ENCODE measurements around the gene KCNK5.

The KCNK5 gene, protein sequence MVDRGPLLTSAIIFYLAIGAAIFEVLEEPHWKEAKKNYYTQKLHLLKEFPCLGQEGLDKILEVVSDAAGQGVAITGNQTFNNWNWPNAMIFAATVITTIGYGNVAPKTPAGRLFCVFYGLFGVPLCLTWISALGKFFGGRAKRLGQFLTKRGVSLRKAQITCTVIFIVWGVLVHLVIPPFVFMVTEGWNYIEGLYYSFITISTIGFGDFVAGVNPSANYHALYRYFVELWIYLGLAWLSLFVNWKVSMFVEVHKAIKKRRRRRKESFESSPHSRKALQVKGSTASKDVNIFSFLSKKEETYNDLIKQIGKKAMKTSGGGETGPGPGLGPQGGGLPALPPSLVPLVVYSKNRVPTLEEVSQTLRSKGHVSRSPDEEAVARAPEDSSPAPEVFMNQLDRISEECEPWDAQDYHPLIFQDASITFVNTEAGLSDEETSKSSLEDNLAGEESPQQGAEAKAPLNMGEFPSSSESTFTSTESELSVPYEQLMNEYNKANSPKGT

DNA sequence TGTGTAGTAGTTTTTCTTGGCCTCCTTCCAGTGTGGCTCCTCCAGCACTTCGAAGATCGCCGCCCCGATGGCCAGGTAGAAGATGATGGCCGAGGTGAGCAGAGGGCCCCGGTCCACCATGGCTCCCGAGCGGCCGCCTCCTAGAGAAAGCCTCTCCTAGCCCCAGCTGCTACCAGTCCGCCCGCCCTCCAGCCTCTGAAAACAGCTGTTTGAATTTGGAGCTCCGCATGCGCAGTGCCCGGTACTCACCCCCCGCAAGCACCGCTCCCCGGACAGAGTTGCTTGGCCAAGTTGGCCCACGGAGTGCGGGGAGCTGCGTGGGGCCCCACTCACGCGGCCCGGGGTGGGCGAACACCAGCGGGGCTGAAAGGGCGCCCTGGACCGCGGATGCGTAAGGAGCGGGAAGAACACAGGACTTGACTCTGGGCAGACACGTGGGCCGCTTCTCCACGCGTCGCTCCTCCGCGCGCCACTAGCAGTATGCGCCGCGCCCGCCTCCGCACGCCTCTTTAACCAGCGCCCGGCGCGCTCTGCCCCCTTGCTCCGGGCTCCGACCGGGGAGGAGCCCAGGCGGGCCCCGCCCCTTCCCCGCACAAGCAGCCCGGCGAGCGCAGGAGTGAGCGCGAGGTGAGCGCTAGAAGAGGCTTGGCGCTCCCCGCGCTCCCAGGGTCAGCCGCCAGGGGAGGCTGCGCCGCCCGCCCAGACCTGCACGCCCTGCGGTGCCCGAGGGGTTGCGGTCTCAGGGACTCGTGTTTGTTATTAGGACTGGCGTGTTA is at the start of gene KCNK5:
Gene KCNK5 (minus strand): TSS at position 484 of the 776 bp plus-strand sequence. CDS start 364 bp downstream, at position 120.
- Histone ChIP-seq H3K27me3 (ENCODE audit: control insufficient read depth, insufficient read depth, low read length) (no peaks in the 10 kb centered on the region), H3K9ac (ENCODE audit: low read length) (peak within 1 kb of the TSS; percentile 73), H3K27ac (ENCODE audit: low read length) (no peak within 1 kb of the TSS), H3K4me1 (ENCODE audit: control insufficient read depth, low read depth, low read length) (peaks cover 62% of the 10 kb centered on the region), H3K36me3 (ENCODE audit: control insufficient read depth, low read depth, low read length) (peaks cover 3% of the 10 kb centered on the region), H3K4me3 (ENCODE audit: low read length) (peak within 1 kb of the TSS; percentile 70), H3K9me3 (ENCODE audit: control insufficient read depth, low read depth, low read length) (no peaks in the 10 kb centered on the region)

- Histone ChIP-seq H3K27me3 (ENCODE audit: control insufficient read depth, insufficient read depth, low read length) (no peaks in the 10 kb centered on the region), H3K4me1 (ENCODE audit: control insufficient read depth, low read depth, low read length) (peaks cover 14% of the 10 kb centered on the region), H3K27ac (ENCODE audit: low read length) (no peak overlapping the region), H3K36me3 (ENCODE audit: control insufficient read depth, low read depth, low read length) (no peaks in the 10 kb centered on the region), H3K9ac (ENCODE audit: low read length) (no peak overlapping the region), H3K4me3 (ENCODE audit: low read length) (no peak overlapping the region), H3K9me3 (ENCODE audit: control insufficient read depth, low read depth, low read length) (no peaks in the 10 kb centered on the region)
These were observed 47.2 kb upstream of the KCNK5 start for GRCh38 chr6:39276379-39276995.

GRCh38 chr6:39274903-39275302 is 45.6 kb upstream of the KCNK5 start:
- Histone ChIP-seq H3K4me3 (ENCODE audit: low read length) (no peak overlapping the region), H3K27me3 (ENCODE audit: control insufficient read depth, insufficient read depth, low read length) (no peaks in the 10 kb centered on the region), H3K27ac (ENCODE audit: low read length) (no peak overlapping the region), H3K4me1 (ENCODE audit: control insufficient read depth, low read depth, low read length) (peaks cover 14% of the 10 kb centered on the region), H3K9ac (ENCODE audit: low read length) (no peak overlapping the region), H3K36me3 (ENCODE audit: control insufficient read depth, low read depth, low read length) (no peaks in the 10 kb centered on the region), H3K9me3 (ENCODE audit: control insufficient read depth, low read depth, low read length) (no peaks in the 10 kb centered on the region)

DNA sequence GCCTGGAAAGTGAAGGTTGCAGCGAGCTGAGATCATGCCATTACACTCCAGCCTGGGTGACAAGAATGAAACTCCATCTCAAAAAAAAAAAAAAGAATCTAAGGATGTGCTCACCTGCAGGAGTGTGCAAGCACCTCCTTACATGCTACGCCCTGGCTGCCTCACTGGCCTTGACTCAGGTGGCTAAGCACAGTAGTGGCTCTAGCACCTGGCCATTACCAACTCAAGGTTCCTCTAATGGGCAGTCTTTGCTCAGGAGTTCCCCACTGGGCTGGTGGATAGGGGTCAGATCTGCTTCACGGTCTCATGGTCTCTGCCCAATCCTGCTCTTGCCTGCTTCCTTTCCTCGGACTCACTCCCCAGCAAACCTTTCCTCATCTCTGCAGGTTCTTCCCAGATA is 45.2 kb upstream of the KCNK5 start:
- no peaks in the 10 kb centered on the region for H3K9me3 ChIP-seq (ENCODE audit: control insufficient read depth, low read depth, low read length)
- H3K4me1 ChIP-seq (ENCODE audit: control insufficient read depth, low read depth, low read length), result peaks cover 14% of the 10 kb centered on the region
- H3K27me3 ChIP-seq (ENCODE audit: control insufficient read depth, insufficient read depth, low read length), result no peaks in the 10 kb centered on the region
- H3K9ac ChIP-seq (ENCODE audit: low read length), result no peak overlapping the region
- no peak overlapping the region for H3K4me3 ChIP-seq (ENCODE audit: low read length)
- no peak overlapping the region for H3K27ac ChIP-seq (ENCODE audit: low read length)
- H3K36me3 ChIP-seq (ENCODE audit: control insufficient read depth, low read depth, low read length), result no peaks in the 10 kb centered on the region

DNA sequence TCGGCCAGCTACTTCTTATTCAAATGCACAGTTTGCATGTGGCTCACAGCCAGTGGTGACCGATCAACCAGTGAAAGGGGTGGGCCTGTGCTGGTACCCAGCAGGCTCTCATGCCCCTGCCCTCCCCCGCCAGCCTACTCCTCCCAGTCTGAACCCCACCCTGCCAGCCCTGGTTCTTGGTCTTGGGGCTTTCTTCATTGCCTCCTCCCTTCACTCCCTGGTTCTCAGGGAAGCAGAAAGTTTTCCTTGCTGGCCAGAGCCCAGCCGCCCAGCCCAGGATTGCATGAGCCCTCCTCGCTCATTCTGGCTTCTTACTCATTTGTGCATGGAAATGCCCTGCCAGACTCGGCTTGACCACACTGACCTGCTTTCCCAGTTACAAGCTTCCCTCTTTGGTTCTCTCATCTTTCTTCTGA is 44.1 kb upstream of the KCNK5 start:
- H3K9ac ChIP-seq (ENCODE audit: low read length), result no peak overlapping the region
- no peaks in the 10 kb centered on the region for H3K27me3 ChIP-seq (ENCODE audit: control insufficient read depth, insufficient read depth, low read length)
- no peak overlapping the region for H3K4me3 ChIP-seq (ENCODE audit: low read length)
- H3K9me3 ChIP-seq (ENCODE audit: control insufficient read depth, low read depth, low read length), result no peaks in the 10 kb centered on the region
- H3K36me3 ChIP-seq (ENCODE audit: control insufficient read depth, low read depth, low read length), result no peaks in the 10 kb centered on the region
- H3K4me1 ChIP-seq (ENCODE audit: control insufficient read depth, low read depth, low read length), result peaks cover 20% of the 10 kb centered on the region
- no peak overlapping the region for H3K27ac ChIP-seq (ENCODE audit: low read length)

GRCh38 chr6:39269961-39270360 is 40.7 kb upstream of the KCNK5 start:
- Histone ChIP-seq H3K27ac (ENCODE audit: low read length) (no peak overlapping the region), H3K36me3 (ENCODE audit: control insufficient read depth, low read depth, low read length) (no peaks in the 10 kb centered on the region), H3K9me3 (ENCODE audit: control insufficient read depth, low read depth, low read length) (no peaks in the 10 kb centered on the region), H3K4me1 (ENCODE audit: control insufficient read depth, low read depth, low read length) (peaks cover 24% of the 10 kb centered on the region), H3K4me3 (ENCODE audit: low read length) (no peak overlapping the region), H3K9ac (ENCODE audit: low read length) (no peak overlapping the region), H3K27me3 (ENCODE audit: control insufficient read depth, insufficient read depth, low read length) (no peaks in the 10 kb centered on the region)

DNA sequence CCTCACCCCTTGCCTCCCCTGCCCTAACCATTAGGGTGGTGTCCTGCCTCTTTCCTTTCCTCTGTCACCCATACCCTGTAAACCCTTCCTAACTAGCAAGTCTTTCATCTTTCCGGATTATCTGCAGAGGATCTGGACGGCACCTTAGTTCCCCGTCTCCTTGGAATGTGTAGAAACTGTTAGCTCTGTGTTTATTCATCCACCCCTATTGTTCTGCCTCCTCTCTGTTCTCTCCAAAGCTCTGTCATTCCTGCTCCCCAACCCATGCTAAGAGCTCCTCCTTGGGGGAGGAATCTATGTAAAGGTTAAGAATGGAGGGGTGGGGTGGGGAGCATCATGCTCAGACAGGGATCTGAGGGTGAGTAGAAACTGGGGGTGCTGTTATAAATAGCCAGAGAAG is 39.4 kb upstream of the KCNK5 start:
- Histone ChIP-seq H3K36me3 (ENCODE audit: control insufficient read depth, low read depth, low read length) (no peaks in the 10 kb centered on the region), H3K27ac (ENCODE audit: low read length) (no peak overlapping the region), H3K4me3 (ENCODE audit: low read length) (no peak overlapping the region)

DNA sequence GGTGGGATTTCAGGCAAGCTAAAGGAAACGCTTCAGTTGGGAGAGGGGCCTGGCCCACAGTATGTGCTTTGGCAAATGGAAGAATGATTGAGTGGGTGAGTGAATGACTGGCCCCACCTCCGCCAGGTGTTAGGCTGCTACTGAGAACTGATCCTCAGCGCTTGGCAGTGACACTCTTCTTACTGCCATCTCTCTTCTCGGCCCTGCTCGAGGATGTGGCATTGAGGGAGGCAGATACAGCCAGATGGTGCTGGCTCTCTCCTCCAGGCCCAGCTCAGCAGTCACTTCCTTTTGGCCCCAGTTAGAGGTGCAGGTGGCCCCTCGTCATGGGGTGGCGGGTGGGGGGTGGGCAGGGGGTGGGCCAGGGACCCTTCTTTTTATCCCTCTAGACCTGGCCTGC is 38.9 kb upstream of the KCNK5 start:
- Histone ChIP-seq H3K27ac (ENCODE audit: low read length) (no peak overlapping the region), H3K4me1 (ENCODE audit: control insufficient read depth, low read depth, low read length) (peaks cover 21% of the 10 kb centered on the region), H3K9me3 (ENCODE audit: control insufficient read depth, low read depth, low read length) (no peaks in the 10 kb centered on the region), H3K27me3 (ENCODE audit: control insufficient read depth, insufficient read depth, low read length) (no peaks in the 10 kb centered on the region), H3K4me3 (ENCODE audit: low read length) (no peak overlapping the region), H3K36me3 (ENCODE audit: control insufficient read depth, low read depth, low read length) (no peaks in the 10 kb centered on the region), H3K9ac (ENCODE audit: low read length) (no peak overlapping the region)

More for the DNA sequence above, 39.4 kb upstream of the KCNK5 start:
- Histone ChIP-seq H3K9ac (ENCODE audit: low read length) (no peak overlapping the region), H3K4me1 (ENCODE audit: control insufficient read depth, low read depth, low read length) (peaks cover 23% of the 10 kb centered on the region), H3K9me3 (ENCODE audit: control insufficient read depth, low read depth, low read length) (no peaks in the 10 kb centered on the region), H3K27me3 (ENCODE audit: control insufficient read depth, insufficient read depth, low read length) (no peaks in the 10 kb centered on the region)

GRCh38 chr6:39266782-39267355 is 37.6 kb upstream of the KCNK5 start:
- Histone ChIP-seq H3K27me3 (ENCODE audit: control insufficient read depth, insufficient read depth, low read length) (no peaks in the 10 kb centered on the region), H3K9me3 (ENCODE audit: control insufficient read depth, low read depth, low read length) (no peaks in the 10 kb centered on the region), H3K36me3 (ENCODE audit: control insufficient read depth, low read depth, low read length) (no peaks in the 10 kb centered on the region), H3K9ac (ENCODE audit: low read length) (no peak overlapping the region), H3K4me3 (ENCODE audit: low read length) (no peak overlapping the region), H3K27ac (ENCODE audit: low read length) (no peak overlapping the region), H3K4me1 (ENCODE audit: control insufficient read depth, low read depth, low read length) (peaks cover 22% of the 10 kb centered on the region)

DNA sequence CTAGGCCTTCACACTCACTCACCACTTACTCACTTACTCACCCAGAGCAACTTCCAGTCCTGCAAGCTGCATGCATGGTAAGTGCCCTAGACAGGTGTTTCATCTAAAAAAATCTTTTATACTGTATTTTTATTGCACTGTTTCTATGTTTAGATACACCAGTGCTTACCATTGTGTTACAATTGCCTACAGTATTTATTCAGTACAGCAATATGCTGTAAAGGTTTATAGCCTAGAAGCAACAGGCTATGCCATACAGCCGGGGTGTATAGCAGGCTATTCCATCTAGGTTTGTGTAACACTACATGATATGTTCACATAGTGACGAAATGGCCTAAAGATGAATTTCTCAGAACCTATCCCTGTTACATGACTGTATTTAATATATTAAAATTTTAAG is 37.1 kb upstream of the KCNK5 start:
- Histone ChIP-seq H3K9me3 (ENCODE audit: control insufficient read depth, low read depth, low read length) (no peaks in the 10 kb centered on the region), H3K4me3 (ENCODE audit: low read length) (no peak overlapping the region), H3K9ac (ENCODE audit: low read length) (no peak overlapping the region), H3K27ac (ENCODE audit: low read length) (no peak overlapping the region), H3K4me1 (ENCODE audit: control insufficient read depth, low read depth, low read length) (peaks cover 27% of the 10 kb centered on the region), H3K27me3 (ENCODE audit: control insufficient read depth, insufficient read depth, low read length) (no peaks in the 10 kb centered on the region), H3K36me3 (ENCODE audit: control insufficient read depth, low read depth, low read length) (no peaks in the 10 kb centered on the region)

Data from iPS-18a (cell line).